ENCODE data around the gene SHISA9.

DNA sequence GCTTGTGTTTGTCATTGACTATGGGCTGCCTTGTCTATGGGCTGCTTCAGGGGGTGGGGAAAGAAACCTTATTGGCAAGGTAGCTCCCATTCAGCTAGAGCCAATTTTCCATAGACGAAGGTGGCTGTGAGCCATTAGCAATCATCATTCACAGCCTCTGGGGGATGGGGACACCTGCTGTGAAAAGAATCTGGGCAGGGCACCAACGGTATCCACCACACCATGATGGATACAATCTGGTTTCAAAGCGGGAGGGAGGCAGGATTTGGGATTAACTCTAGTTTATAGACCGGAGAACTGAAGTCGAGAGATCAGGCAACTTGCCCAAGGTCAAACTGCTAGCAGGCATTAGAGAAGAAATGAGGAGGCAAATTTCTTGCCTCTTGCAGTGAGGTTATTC is 182.3 kb downstream of the SHISA9 start:
- TF ChIP-seq, protein P1, sequence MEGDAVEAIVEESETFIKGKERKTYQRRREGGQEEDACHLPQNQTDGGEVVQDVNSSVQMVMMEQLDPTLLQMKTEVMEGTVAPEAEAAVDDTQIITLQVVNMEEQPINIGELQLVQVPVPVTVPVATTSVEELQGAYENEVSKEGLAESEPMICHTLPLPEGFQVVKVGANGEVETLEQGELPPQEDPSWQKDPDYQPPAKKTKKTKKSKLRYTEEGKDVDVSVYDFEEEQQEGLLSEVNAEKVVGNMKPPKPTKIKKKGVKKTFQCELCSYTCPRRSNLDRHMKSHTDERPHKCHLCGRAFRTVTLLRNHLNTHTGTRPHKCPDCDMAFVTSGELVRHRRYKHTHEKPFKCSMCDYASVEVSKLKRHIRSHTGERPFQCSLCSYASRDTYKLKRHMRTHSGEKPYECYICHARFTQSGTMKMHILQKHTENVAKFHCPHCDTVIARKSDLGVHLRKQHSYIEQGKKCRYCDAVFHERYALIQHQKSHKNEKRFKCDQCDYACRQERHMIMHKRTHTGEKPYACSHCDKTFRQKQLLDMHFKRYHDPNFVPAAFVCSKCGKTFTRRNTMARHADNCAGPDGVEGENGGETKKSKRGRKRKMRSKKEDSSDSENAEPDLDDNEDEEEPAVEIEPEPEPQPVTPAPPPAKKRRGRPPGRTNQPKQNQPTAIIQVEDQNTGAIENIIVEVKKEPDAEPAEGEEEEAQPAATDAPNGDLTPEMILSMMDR (IDR thresholded peaks at IDR 0.05; ENCODE audit: poor library complexity) = no peak
- TF ChIP-seq EZH2 (IDR thresholded peaks at IDR 0.05; ENCODE audit: borderline replicate concordance) (no peak), EZH2phosphoT487 (IDR thresholded peaks at IDR 0.05; ENCODE audit: low read depth, severe bottlenecking, unreplicated experiment) (no peak)

Measured in hepatocyte (in vitro differentiated cells).